Measurements from ENCODE around the gene SDHB. TPM values are rescaled to one million over a fixed set of nuclear protein-coding genes. Genes with fewer than 3 reads are reported as not detected.

Gene SDHB
- polyA plus RNA-seq, 1 of the 3 experiments (the other 2 are of a cell fraction), result 128 TPM

DNA sequence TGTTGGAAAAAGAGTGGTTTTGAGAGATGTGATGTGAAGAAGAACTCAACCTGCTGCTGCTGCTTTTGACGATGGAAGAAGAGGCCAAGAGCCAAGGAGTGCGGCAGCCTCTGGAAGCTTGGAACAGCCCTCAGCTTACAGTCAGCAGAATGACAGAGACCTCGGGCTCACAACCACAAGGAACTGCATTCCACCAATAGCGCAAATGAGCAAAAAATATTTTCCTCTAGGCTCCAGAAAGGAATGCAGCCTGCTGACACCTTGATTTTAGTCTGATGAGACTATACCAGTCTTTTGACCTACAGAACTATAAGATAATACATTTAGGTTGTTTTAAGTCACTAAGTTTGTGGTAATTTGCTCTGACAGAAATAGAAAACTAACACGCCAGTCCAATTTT, 10.2 kb downstream of the SDHB start:
- ChIA-PET CTCF (interaction anchor here (0.8 to 24.3 kb wide), 3 partner anchors 11 to 85 kb away, joined by 3 to 408 read pairs (median 5); no protein-coding TSS in a partner anchor), POLR2A (no interaction called here)
- H3K36me3 ChIP-seq (replicated peaks in 1 of 2; ENCODE audit: control insufficient read depth in 1 of 2, insufficient read depth in 2 of 2, low read length in 1 of 2), result peaks cover 27 to 53% of the 10 kb centered on the region in 2 experiments

DNA sequence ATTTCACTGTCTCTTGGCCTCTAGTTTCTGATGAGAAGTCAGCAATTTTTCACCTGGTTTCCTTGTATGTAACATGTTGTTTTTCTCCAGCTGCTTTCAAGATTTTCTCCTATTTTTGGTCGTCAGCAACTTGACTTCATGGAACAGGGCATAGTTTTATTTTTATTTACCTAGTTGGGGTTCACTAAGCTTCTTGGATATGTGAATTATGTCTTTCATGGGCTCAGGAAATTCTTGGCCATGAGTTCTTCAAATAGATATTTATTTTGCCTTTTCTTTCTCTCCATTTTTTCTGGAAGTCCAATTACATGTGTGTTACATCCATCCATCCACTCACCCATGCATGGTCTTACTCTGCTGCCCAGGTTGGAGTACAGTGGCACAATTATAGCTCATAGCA, 13.7 kb downstream of the SDHB start:
- Histone ChIP-seq H3F3A (replicated peaks; ENCODE audit: insufficient read depth) (no peaks in the 10 kb centered on the region), H3K27me3 (ENCODE audit: insufficient read depth) (no peaks in the 10 kb centered on the region), H3K9ac (no peak overlapping the region), H3K4me2 (no peak overlapping the region), H2AFZ (ENCODE audit: low read depth) (no peak overlapping the region), H4K20me1 (ENCODE audit: insufficient read depth) (no peaks in the 10 kb centered on the region), H3K27ac (ENCODE audit: low read depth in 2 of 2, low read length in 1 of 2) (no peak overlapping the region), H3K4me1 (ENCODE audit: control insufficient read depth in 1 of 2, insufficient read depth in 2 of 2, low read depth in 1 of 2, low read length in 1 of 2) (no peaks in the 10 kb centered on the region), H3K36me3 (replicated peaks in 1 of 2; ENCODE audit: control insufficient read depth in 1 of 2, insufficient read depth in 2 of 2, low read length in 1 of 2) (peaks cover 29 to 62% of the 10 kb centered on the region in 2 experiments), H3K4me3 (ENCODE audit: low read depth in 2 of 2, low read length in 1 of 2) (no peak overlapping the region; a peak in 1 of 4 replicates), H3K9me3 (no peaks in the 10 kb centered on the region), H3K9me2 (no peaks in the 10 kb centered on the region), H3K79me2 (ENCODE audit: insufficient read depth) (peaks cover 32% of the 10 kb centered on the region)
- WGBS (ENCODE audit: low lambda C conversion rate), result 86% methylated on average over 1 of the region's 1 CpG
- ChIA-PET CTCF (interaction anchor here (24.3 kb wide), 1 partner anchor 81 kb away, joined by 408 read pairs; no protein-coding TSS in a partner anchor), POLR2A (no interaction called here)
- DNase-seq, result no peak
- TF ChIP-seq FOXM1 (IDR thresholded peaks at IDR 0.05; ENCODE audit: low read depth) (no peak), REST (IDR thresholded peaks at IDR 0.05; ENCODE audit: low read depth, low read length) (no peak), CTCF (IDR thresholded peaks at IDR 0.05) (no peak), MEF2A (IDR thresholded peaks at IDR 0.05; ENCODE audit: borderline replicate concordance, low read depth) (no peak), CHD2 (IDR thresholded peaks at IDR 0.05; ENCODE audit: low read length, partially characterized antibody) (no peak), NRF1 (IDR thresholded peaks at IDR 0.05; ENCODE audit: low read depth, low read length) (no peak)
- TF ChIP-seq, protein P1, sequence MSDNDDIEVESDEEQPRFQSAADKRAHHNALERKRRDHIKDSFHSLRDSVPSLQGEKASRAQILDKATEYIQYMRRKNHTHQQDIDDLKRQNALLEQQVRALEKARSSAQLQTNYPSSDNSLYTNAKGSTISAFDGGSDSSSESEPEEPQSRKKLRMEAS (IDR thresholded peaks at IDR 0.05; ENCODE audit: low read depth), result no peak

More for the DNA sequence above, 10.2 kb downstream of the SDHB start:
- no peaks in the 10 kb centered on the region for H4K20me1 ChIP-seq (ENCODE audit: insufficient read depth)
- H3K9me2 ChIP-seq, result no peaks in the 10 kb centered on the region
- H3K27ac ChIP-seq (ENCODE audit: low read depth in 2 of 2, low read length in 1 of 2), result no peak overlapping the region
- peaks cover 0 to 3% of the 10 kb centered on the region in 2 experiments; a peak in 1 of 4 replicates for H3K4me1 ChIP-seq (ENCODE audit: control insufficient read depth in 1 of 2, insufficient read depth in 2 of 2, low read depth in 1 of 2, low read length in 1 of 2)
- no peaks in the 10 kb centered on the region for H3K27me3 ChIP-seq (ENCODE audit: insufficient read depth)
- H3F3A ChIP-seq (replicated peaks; ENCODE audit: insufficient read depth), result peaks cover 16% of the 10 kb centered on the region
- no peak overlapping the region for H2AFZ ChIP-seq (ENCODE audit: low read depth)
- H3K9me3 ChIP-seq, result no peaks in the 10 kb centered on the region
- H3K79me2 ChIP-seq (ENCODE audit: insufficient read depth), result peaks cover 50% of the 10 kb centered on the region
- DNase-seq, result no peak
- H3K4me2 ChIP-seq, result no peak overlapping the region
- no peak for TF ChIP-seq GATA2 (CRISPR knock-in tag; IDR thresholded peaks at IDR 0.05)
- TF ChIP-seq, protein P2, sequence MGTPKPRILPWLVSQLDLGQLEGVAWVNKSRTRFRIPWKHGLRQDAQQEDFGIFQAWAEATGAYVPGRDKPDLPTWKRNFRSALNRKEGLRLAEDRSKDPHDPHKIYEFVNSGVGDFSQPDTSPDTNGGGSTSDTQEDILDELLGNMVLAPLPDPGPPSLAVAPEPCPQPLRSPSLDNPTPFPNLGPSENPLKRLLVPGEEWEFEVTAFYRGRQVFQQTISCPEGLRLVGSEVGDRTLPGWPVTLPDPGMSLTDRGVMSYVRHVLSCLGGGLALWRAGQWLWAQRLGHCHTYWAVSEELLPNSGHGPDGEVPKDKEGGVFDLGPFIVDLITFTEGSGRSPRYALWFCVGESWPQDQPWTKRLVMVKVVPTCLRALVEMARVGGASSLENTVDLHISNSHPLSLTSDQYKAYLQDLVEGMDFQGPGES (IDR thresholded peaks at IDR 0.05; ENCODE audit: low read depth, low read length), result no peak
- no peak for TF ChIP-seq MEF2A (IDR thresholded peaks at IDR 0.05; ENCODE audit: borderline replicate concordance, low read depth)
- TF ChIP-seq, protein P3, sequence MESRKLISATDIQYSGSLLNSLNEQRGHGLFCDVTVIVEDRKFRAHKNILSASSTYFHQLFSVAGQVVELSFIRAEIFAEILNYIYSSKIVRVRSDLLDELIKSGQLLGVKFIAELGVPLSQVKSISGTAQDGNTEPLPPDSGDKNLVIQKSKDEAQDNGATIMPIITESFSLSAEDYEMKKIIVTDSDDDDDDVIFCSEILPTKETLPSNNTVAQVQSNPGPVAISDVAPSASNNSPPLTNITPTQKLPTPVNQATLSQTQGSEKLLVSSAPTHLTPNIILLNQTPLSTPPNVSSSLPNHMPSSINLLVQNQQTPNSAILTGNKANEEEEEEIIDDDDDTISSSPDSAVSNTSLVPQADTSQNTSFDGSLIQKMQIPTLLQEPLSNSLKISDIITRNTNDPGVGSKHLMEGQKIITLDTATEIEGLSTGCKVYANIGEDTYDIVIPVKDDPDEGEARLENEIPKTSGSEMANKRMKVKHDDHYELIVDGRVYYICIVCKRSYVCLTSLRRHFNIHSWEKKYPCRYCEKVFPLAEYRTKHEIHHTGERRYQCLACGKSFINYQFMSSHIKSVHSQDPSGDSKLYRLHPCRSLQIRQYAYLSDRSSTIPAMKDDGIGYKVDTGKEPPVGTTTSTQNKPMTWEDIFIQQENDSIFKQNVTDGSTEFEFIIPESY (IDR thresholded peaks at IDR 0.05; ENCODE audit: borderline replicate concordance, low read depth), result no peak
- TF ChIP-seq JUND (IDR thresholded peaks at IDR 0.05), result no peak
- no peak for TF ChIP-seq NRF1 (IDR thresholded peaks at IDR 0.05; ENCODE audit: low read depth, low read length)
- TF ChIP-seq, protein P1 (IDR thresholded peaks at IDR 0.05; ENCODE audit: low read depth), result no peak
- TF ChIP-seq RCOR1 (IDR thresholded peaks at IDR 0.05; ENCODE audit: low read length), result no peak
- no peak for TF ChIP-seq RXRA (IDR thresholded peaks at IDR 0.05; ENCODE audit: borderline replicate concordance, low read depth)
- no peak for TF ChIP-seq POLR2AphosphoS5 (IDR thresholded peaks at IDR 0.05; ENCODE audit: low read depth, low read length)
- no peak for TF ChIP-seq FOXM1 (IDR thresholded peaks at IDR 0.05; ENCODE audit: low read depth)
- TF ChIP-seq, protein P4, sequence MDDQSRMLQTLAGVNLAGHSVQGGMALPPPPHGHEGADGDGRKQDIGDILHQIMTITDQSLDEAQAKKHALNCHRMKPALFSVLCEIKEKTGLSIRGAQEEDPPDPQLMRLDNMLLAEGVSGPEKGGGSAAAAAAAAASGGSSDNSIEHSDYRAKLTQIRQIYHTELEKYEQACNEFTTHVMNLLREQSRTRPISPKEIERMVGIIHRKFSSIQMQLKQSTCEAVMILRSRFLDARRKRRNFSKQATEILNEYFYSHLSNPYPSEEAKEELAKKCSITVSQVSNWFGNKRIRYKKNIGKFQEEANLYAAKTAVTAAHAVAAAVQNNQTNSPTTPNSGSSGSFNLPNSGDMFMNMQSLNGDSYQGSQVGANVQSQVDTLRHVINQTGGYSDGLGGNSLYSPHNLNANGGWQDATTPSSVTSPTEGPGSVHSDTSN (IDR thresholded peaks at IDR 0.05), result no peak
- TF ChIP-seq TAF1 (IDR thresholded peaks at IDR 0.05; ENCODE audit: borderline replicate concordance, low read depth, low read length), result no peak
- no peak overlapping the region for H3K9ac ChIP-seq
- 76% methylated on average over 5 of the region's 5 CpGs for WGBS (ENCODE audit: low lambda C conversion rate)
- H3K4me3 ChIP-seq (ENCODE audit: low read depth in 2 of 2, low read length in 1 of 2), result no peak overlapping the region
